SU-DHL-6 (cell line): ENCODE data around the gene MLYCD.

Source experiments
- H2AFZ ChIP-seq: fragments of 200-600 bp; sonication (generic); 2 replicates; pipeline ENCODE4 v1.6.1; 2014; ENCODE audit warnings: low read depth, mild to moderate bottlenecking, moderate library complexity, mixed read lengths, antibody characterized with exemption, low read length; ENCODE audit not compliant: severe bottlenecking
- H3F3A ChIP-seq: fragments of 200-600 bp; shearing (Covaris generic); 2 replicates; pipeline ENCODE4 v1.6.0; 2016; ENCODE audit warnings: antibody characterized with exemption, mild to moderate bottlenecking; ENCODE audit not compliant: insufficient read depth
- H3K27ac ChIP-seq: fragments of 200-600 bp; sonication (generic); 2 replicates; pipeline ENCODE4 v1.5.1; 2016; ENCODE audit warnings: low read depth, mild to moderate bottlenecking, low read length, moderate library complexity, mixed read lengths
- H3K27me3 ChIP-seq: fragments of 200-600 bp; sonication (generic), shearing (Covaris generic); 2 replicates; pipeline ENCODE4 v1.6.0; 2014; ENCODE audit warnings: mild to moderate bottlenecking, low read length
- H3K36me3 ChIP-seq: fragments of 200-600 bp; sonication (generic); 2 replicates; pipeline ENCODE4 v1.6.1; 2014; ENCODE audit warnings: mild to moderate bottlenecking, low read length, mixed read lengths
- H3K4me2 ChIP-seq: fragments of 300-600, 200-600 bp; shearing (Covaris generic), sonication (generic); 2 replicates; pipeline ENCODE4 v1.6.0; 2014; ENCODE audit warnings: low read length, low read depth, mild to moderate bottlenecking; ENCODE audit not compliant: poor library complexity, severe bottlenecking
- H3K4me3 ChIP-seq: fragments of 200-600 bp; sonication (generic); 2 replicates; pipeline ENCODE4 v1.5.1; 2014; ENCODE audit warnings: antibody characterized with exemption, low read length, mild to moderate bottlenecking, mixed read lengths; ENCODE audit not compliant: insufficient read depth, poor library complexity, severe bottlenecking
- H3K79me2 ChIP-seq: fragments of 200-600 bp; sonication (generic); 2 replicates; pipeline ENCODE4 v1.6.1; 2014; ENCODE audit warnings: mild to moderate bottlenecking, low read length, moderate library complexity; ENCODE audit not compliant: insufficient read depth
- H3K9ac ChIP-seq: fragments of 200-600 bp; sonication (generic); 2 replicates; pipeline ENCODE4 v1.7.0; 2014; ENCODE audit warnings: mild to moderate bottlenecking, low read length
- H3K9me2 ChIP-seq: fragments of 200-600 bp; sonication (generic); replicated peaks from 2 replicates; pipeline ENCODE4 v1.6.1; 2014; ENCODE audit warnings: low read length; ENCODE audit not compliant: insufficient read depth
- H3K9me3 ChIP-seq: fragments of 200-600 bp; sonication (generic); 2 replicates; pipeline ENCODE4 v1.6.1; 2014; ENCODE audit warnings: low read length, mixed read lengths; ENCODE audit not compliant: insufficient read depth
- H4K20me1 ChIP-seq: fragments of 200-600 bp; sonication (generic); 2 replicates; pipeline ENCODE4 v1.6.1; 2014; ENCODE audit warnings: low read depth, mild to moderate bottlenecking, antibody characterized with exemption, low read length, moderate library complexity, mixed read lengths
- CTCF ChIP-seq: fragments of 200-600 bp; sonication (generic); IDR thresholded peaks from one replicate; pipeline ENCODE4 v1.5.1; 2017; ENCODE audit warnings: antibody characterized with exemption, mild to moderate bottlenecking, low read length, moderate library complexity; ENCODE audit not compliant: insufficient read depth, poor library complexity, severe bottlenecking
- EZH2phosphoT487 ChIP-seq: fragments of 200-600 bp; sonication (generic), shearing (Covaris generic); conservative IDR thresholded peaks from 2 replicates; pipeline ENCODE4 v1.6.1; 2018; ENCODE audit warnings: mild to moderate bottlenecking, antibody characterized with exemption, low read length, moderate library complexity, mixed read lengths

MLYCD gene

GRCh38 chr16:83914091-83914710 is 15.3 kb downstream of the MLYCD start:
- Histone ChIP-seq H3K4me2 (no peak overlapping the region), H3K27ac (no peak overlapping the region), H3K4me3 (no peak overlapping the region), H3F3A (no peaks in the 10 kb centered on the region), H3K36me3 (no peaks in the 10 kb centered on the region), H3K9ac (no peak overlapping the region), H4K20me1 (no peaks in the 10 kb centered on the region), H3K27me3 (no peaks in the 10 kb centered on the region), H2AFZ (no peak overlapping the region), H3K79me2 (no peaks in the 10 kb centered on the region), H3K9me3 (no peaks in the 10 kb centered on the region), H3K9me2 (no peaks in the 10 kb centered on the region)
- TF ChIP-seq EZH2phosphoT487 = no peak
- no peak for TF ChIP-seq CTCF

- no peaks in the 10 kb centered on the region for H4K20me1 ChIP-seq
- TF ChIP-seq CTCF (no peak), EZH2phosphoT487 (no peak)
- no peak overlapping the region for H3K9ac ChIP-seq
- H3K27me3 ChIP-seq = no peaks in the 10 kb centered on the region
- no peak overlapping the region for H3K27ac ChIP-seq
- no peak overlapping the region for H3K4me2 ChIP-seq
- H3F3A ChIP-seq = no peaks in the 10 kb centered on the region
- no peaks in the 10 kb centered on the region for H3K9me2 ChIP-seq
- H2AFZ ChIP-seq = no peak overlapping the region
- H3K79me2 ChIP-seq = no peaks in the 10 kb centered on the region
- no peaks in the 10 kb centered on the region for H3K9me3 ChIP-seq
- H3K36me3 ChIP-seq = no peaks in the 10 kb centered on the region
- no peak overlapping the region for H3K4me3 ChIP-seq
Measured at GRCh38 chr16:83915081-83915480, 16.2 kb downstream of the MLYCD start.

- Histone ChIP-seq H3F3A (no peaks in the 10 kb centered on the region), H2AFZ (no peak overlapping the region)
- TF ChIP-seq CTCF = no peak
- no peak for TF ChIP-seq EZH2phosphoT487
Measured at GRCh38 chr16:83915491-83915890, 16.6 kb downstream of the MLYCD start.

More at GRCh38 chr16:83915491-83915890, 16.6 kb downstream of the MLYCD start:
- H3K36me3 ChIP-seq = no peaks in the 10 kb centered on the region
- no peaks in the 10 kb centered on the region for H3K9me3 ChIP-seq
- no peaks in the 10 kb centered on the region for H3K9me2 ChIP-seq
- H3K27me3 ChIP-seq = no peaks in the 10 kb centered on the region
- no peak overlapping the region for H3K4me3 ChIP-seq
- H3K27ac ChIP-seq = no peak overlapping the region
- H4K20me1 ChIP-seq = no peaks in the 10 kb centered on the region
- H3K4me2 ChIP-seq = no peak overlapping the region
- H3K9ac ChIP-seq = no peak overlapping the region
- no peaks in the 10 kb centered on the region for H3K79me2 ChIP-seq
